Retinal pigment epithelial cell (primary cell): ENCODE data around the gene MRFAP1L1.
"Not testable (repeated sequence)": the region's sequence is repeated elsewhere in the genome, so short reads cannot be mapped to it uniquely, and the experiment has no call there.

Experiments
- DNase-seq: peaks from one replicate; pipeline ENCODE4 v3.0.0-alpha.2; 2010; ENCODE audit warnings: low read depth
- H3K4me3 ChIP-seq: 2 replicates; pipeline ENCODE4 v1.5.1; 2011; ENCODE audit warnings: mild to moderate bottlenecking, low read length, control low read depth, moderate library complexity
- CTCF ChIP-seq: conservative IDR thresholded peaks from 2 replicates; pipeline ENCODE4 v1.5.1; 2011; ENCODE audit warnings: low read depth, low read length, control low read depth, inconsistent platforms

The MRFAP1L1 gene

GRCh38 chr4:6727943-6728250 is 18.2 kb upstream of the MRFAP1L1 start:
- no peak overlapping the region for H3K4me3 ChIP-seq
- no peak for DNase-seq
- no peak for TF ChIP-seq CTCF

- TF ChIP-seq CTCF: no peak
- DNase-seq: no peak
- no peak overlapping the region for H3K4me3 ChIP-seq
Observed at GRCh38 chr4:6727081-6727942, 17.6 kb upstream of the MRFAP1L1 start.

- not testable (repeated sequence) for H3K4me3 ChIP-seq, DNase-seq
Observed at GRCh38 chr4:6725427-6725961, 15.8 kb upstream of the MRFAP1L1 start.

GRCh38 chr4:6724421-6725111 is 14.9 kb upstream of the MRFAP1L1 start:
- no peak for TF ChIP-seq CTCF
- H3K4me3 ChIP-seq: no peak overlapping the region
- no peak for DNase-seq

- no peak for TF ChIP-seq CTCF
- no peak overlapping the region for H3K4me3 ChIP-seq
- no peak for DNase-seq
Observed at GRCh38 chr4:6723851-6724250, 14.2 kb upstream of the MRFAP1L1 start.

GRCh38 chr4:6722891-6723290 is 13.2 kb upstream of the MRFAP1L1 start:
- H3K4me3 ChIP-seq: no peak overlapping the region
- TF ChIP-seq CTCF: no peak
- DNase-seq: no peak

- TF ChIP-seq CTCF: no peak
- no peak for DNase-seq
- no peak overlapping the region for H3K4me3 ChIP-seq
Observed at GRCh38 chr4:6721121-6721520, 11.5 kb upstream of the MRFAP1L1 start.
